Colonic mucosa (tissue), 4 donors: Measurements from ENCODE around the gene OR11G2. TPM values are rescaled to one million over a fixed set of nuclear protein-coding genes. Genes with fewer than 3 reads are reported as not detected.
"Not testable (repeated sequence)": the region's sequence is repeated elsewhere in the genome, so short reads cannot be mapped to it uniquely, and the experiment has no call there.

Experiments used
- DNase-seq: peaks from one replicate; pipeline ENCODE4 v3.0.0-alpha.2; 2020
- H3K27ac ChIP-seq: fragments of 200-600 bp; one replicate; pipeline ENCODE4 v1.8.0; 2021
- H3K27me3 ChIP-seq: fragments of 200-600 bp; one replicate; pipeline ENCODE4 v1.8.0; 2021
- H3K36me3 ChIP-seq: fragments of 200-600 bp; one replicate; pipeline ENCODE4 v1.8.0; 2021
- H3K4me1 ChIP-seq: fragments of 200-600 bp; one replicate; pipeline ENCODE4 v1.8.0; 2021; ENCODE audit warnings: mild to moderate bottlenecking
- H3K4me3 ChIP-seq: fragments of 200-600 bp; one replicate; pipeline ENCODE4 v1.8.0; 2021
- H3K9ac ChIP-seq, 2 donors: one replicate each; pipeline ENCODE4 v1.7.0; 2013; ENCODE audit warnings: control low read depth in 2 of 2, low read depth in 2 of 2, low read length in 2 of 2
- H3K9me3 ChIP-seq: fragments of 200-600 bp; one replicate; pipeline ENCODE4 v1.8.0; 2021
- intact Hi-C: fragments of 100-400 bp; cut with DNase I; formaldehyde crosslinking; loops from one replicate; pipeline ENCODE4 v1.14.1; 2022
- total RNA-seq, 2 donors: library from RNA; stranded (reverse); fragmentation: NEBNext Ultra II Directional in 1 of 2; extraction: Animal tissue kit (Norgen Biotek cat#: 25700) in 1 of 2; gene quantifications; one replicate each; pipeline ENCODE4 v1.2.1, GENCODE V29; 2021
- TF ChIP-seq, protein P1 (sequence below): fragments of 200-600 bp; IDR thresholded peaks from one replicate; pipeline ENCODE4 v1.8.0; 2022; ENCODE audit warnings: antibody characterized with exemption, mild to moderate bottlenecking
- donor health status: healthy.
- donor health status: DM: no; HTN: no; CAD: no.
- donor health status: DM: no; HTN: no; CAD: no.

OR11G2 gene
- total RNA-seq, 2 donors from 2014 or later, result not detected

DNA sequence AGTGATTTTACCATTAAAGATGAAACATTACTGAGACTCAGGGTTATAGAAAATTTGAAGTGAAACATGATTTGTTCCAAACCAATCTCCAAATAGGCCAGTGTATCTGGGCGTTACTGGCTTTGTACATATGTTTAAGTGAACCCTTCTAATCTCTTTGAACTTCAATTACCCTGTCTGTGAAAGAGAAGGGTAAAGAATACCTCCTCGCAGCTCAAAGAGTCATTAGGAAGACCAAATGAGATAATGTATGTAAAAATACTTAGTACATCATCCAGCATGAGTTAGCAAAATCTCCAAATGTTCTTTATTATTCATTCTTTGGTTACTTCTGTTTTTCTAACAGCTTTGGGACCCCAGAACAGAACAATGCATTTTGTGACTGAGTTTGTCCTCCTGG is 32.7 kb downstream of the OR11G2 start, which contains the start of gene OR11H6:
OR11H6 (plus strand) TSS at position 301 of the 400 bp plus-strand sequence; CDS start at position 301, 0 bp downstream.
- H3K27ac ChIP-seq, result no peak within 1 kb of the TSS
- no peak within 1 kb of the TSS for H3K4me3 ChIP-seq
- no peak for DNase-seq
- no peaks in the 10 kb centered on the region for H3K27me3 ChIP-seq
- TF ChIP-seq, protein P1, sequence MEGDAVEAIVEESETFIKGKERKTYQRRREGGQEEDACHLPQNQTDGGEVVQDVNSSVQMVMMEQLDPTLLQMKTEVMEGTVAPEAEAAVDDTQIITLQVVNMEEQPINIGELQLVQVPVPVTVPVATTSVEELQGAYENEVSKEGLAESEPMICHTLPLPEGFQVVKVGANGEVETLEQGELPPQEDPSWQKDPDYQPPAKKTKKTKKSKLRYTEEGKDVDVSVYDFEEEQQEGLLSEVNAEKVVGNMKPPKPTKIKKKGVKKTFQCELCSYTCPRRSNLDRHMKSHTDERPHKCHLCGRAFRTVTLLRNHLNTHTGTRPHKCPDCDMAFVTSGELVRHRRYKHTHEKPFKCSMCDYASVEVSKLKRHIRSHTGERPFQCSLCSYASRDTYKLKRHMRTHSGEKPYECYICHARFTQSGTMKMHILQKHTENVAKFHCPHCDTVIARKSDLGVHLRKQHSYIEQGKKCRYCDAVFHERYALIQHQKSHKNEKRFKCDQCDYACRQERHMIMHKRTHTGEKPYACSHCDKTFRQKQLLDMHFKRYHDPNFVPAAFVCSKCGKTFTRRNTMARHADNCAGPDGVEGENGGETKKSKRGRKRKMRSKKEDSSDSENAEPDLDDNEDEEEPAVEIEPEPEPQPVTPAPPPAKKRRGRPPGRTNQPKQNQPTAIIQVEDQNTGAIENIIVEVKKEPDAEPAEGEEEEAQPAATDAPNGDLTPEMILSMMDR, result no peak
- intact Hi-C loops, result no loop called here
- no peaks in the 10 kb centered on the region for H3K36me3 ChIP-seq
- H3K4me1 ChIP-seq, result no peaks in the 10 kb centered on the region
- H3K9ac ChIP-seq, result no peak within 1 kb of the TSS
- no peaks in the 10 kb centered on the region for H3K9me3 ChIP-seq

DNA sequence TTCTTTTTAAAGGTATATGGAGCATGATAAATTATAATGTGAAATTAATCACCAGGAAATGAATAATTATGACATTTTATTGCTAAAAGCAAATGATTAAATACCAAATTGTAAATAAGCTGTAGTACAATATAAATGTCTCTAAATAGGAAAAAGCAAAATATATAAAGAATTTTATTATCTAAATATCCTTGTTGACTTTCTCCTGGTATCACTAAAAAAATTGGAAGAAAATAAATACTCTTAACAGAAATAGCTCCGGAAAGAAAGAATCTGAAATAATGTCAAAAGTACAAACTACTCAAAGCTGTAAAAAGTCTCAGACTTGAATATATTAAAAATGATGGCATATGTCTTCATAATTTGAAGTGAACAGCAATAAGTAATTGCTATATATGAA is 38.0 kb downstream of the OR11G2 start, which contains the start of gene OR11H7:
OR11H7 (plus strand) TSS at position 301 of the 400 bp plus-strand sequence.
- Histone ChIP-seq H3K4me1 (no peaks in the 10 kb centered on the region), H3K27me3 (no peaks in the 10 kb centered on the region), H3K27ac (no peak within 1 kb of the TSS), H3K9me3 (no peaks in the 10 kb centered on the region), H3K36me3 (no peaks in the 10 kb centered on the region), H3K4me3 (no peak within 1 kb of the TSS), H3K9ac (no peak within 1 kb of the TSS)
- no peak for DNase-seq
- intact Hi-C loops, result no loop called here
- TF ChIP-seq, protein P1, result no peak

DNA sequence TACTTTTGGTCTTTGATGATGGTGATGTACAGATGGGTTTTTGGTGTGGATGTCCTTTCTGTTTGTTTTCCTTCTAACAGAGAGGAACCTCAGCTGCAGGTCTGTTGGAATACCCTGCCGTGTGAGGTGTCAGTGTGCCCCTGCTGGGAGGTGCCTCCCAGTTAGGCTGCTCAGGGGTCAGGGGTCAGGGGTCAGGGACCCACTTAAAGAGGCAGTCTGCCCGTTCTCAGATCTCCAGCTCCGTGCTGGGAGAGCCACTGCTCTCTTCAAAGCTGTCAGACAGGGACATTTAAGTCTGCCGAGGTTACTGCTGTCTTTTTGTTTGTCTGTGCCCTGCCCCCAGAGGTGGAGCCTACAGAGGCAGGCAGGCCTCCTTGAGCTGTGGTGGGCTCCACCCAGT is 44.7 kb downstream of the OR11G2 start:
- DNase-seq, H3K27me3 ChIP-seq, H3K27ac ChIP-seq, H3K4me3 ChIP-seq, H3K9me3 ChIP-seq, H3K36me3 ChIP-seq, intact Hi-C loops, H3K4me1 ChIP-seq, H3K9ac ChIP-seq: not testable (repeated sequence)

DNA sequence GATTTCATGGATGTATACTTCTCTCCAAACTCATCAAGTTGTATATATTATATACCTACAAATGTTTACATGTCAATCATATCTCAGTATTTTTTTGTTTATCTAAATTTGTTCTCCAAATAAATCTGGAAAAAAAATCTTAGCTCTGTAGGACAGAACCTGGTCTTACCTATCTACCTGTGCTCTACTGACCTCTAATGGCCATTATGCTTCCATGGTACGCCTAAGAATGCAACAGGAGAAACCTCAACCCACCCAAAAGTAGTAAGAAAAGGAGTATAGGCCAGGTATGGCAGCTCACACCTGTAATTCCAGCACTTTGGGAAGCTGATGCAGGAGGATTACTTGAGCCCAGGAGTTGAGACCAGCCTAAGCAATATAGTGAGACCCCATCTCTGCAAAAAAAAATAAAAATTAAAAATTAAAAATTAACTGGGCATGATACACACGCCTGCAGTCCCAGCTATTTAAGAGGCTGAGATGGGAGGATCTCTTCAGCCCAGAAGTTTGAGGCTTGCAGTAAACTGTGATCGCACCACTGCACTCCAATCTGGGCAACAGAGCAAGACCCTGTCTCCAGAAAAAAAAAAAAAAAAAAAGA is 57.0 kb downstream of the OR11G2 start:
- no peaks in the 10 kb centered on the region for H3K4me1 ChIP-seq
- no peak overlapping the region for H3K4me3 ChIP-seq
- no peaks in the 10 kb centered on the region for H3K27me3 ChIP-seq
- intact Hi-C loops, result no loop called here
- no peaks in the 10 kb centered on the region for H3K36me3 ChIP-seq
- no peak for DNase-seq
- TF ChIP-seq, protein P1, result no peak
- no peak overlapping the region for H3K27ac ChIP-seq
- no peaks in the 10 kb centered on the region for H3K9me3 ChIP-seq
- H3K9ac ChIP-seq, result no peak overlapping the region

Other genes starting within 250 kb of the OR11G2 start
- not detected for gene OR4K15, start 215.3 kb upstream of the OR11G2 start, total RNA-seq
- not detected for gene OR4Q2, start 188.7 kb upstream of the OR11G2 start, total RNA-seq
- not detected for gene OR4K14, start 171.6 kb upstream of the OR11G2 start, total RNA-seq
- gene OR4K13, start 154.9 kb upstream of the OR11G2 start, total RNA-seq, result not detected
- gene OR4L1, start 130.9 kb upstream of the OR11G2 start, total RNA-seq, result not detected
- not detected for gene OR4K17, start 80.2 kb upstream of the OR11G2 start, total RNA-seq
- gene OR4N5, start 52.1 kb upstream of the OR11G2 start, total RNA-seq, result not detected
- gene OR11H6, start 32.8 kb downstream of the OR11G2 start, total RNA-seq, result not detected
- gene OR11H7, start 38.1 kb downstream of the OR11G2 start, total RNA-seq, result not detected
- gene OR11H4, start 48.4 kb downstream of the OR11G2 start, total RNA-seq, result not detected
- gene TTC5, start 115.1 kb downstream of the OR11G2 start, total RNA-seq, result 10 to 100 TPM; 10.1 to 12.1 TPM
- gene CCNB1IP1, start 142.4 kb downstream of the OR11G2 start, total RNA-seq, result 10 to 100 TPM; 20.5 to 30.7 TPM
- gene PARP2, start 152.7 kb downstream of the OR11G2 start, total RNA-seq, result 10 to 100 TPM; 12.5 to 23.7 TPM
- gene TEP1, start 222.6 kb downstream of the OR11G2 start, total RNA-seq, result 10 to 100 TPM; 53.7 to 71.3 TPM
- under 1 TPM; 0.05 TPM for gene KLHL33, start 245.3 kb downstream of the OR11G2 start, total RNA-seq